Activated B cell treated with CpG ODN at 0.5 μM for 24 hours (primary cell): ENCODE data around the gene SIGLEC5. TPM values are rescaled to one million over a fixed set of nuclear protein-coding genes. Genes with fewer than 3 reads are reported as not detected.
A peak's percentile ranks its signal among the peaks of the same experiment; 100 is the strongest.

ENCODE experiments used
- ATAC-seq: fragments of 200-7000 bp; cut with Tn5 transposase; one replicate; pipeline ENCODE4 v1.10.0; 2021; ENCODE audit warnings: low read depth, mild to moderate bottlenecking, moderate library complexity
- CTCF ChIA-PET: fragments of 350-600 bp; sonication (Branson Sonifier 250); formaldehyde crosslinking; loops from one replicate; lab custom pipeline; 2021; ENCODE audit warnings: antibody characterized with exemption; lab: Charles Lee
- POLR2A ChIA-PET: fragments of 350-600 bp; sonication (Branson Sonifier 250); formaldehyde crosslinking; loops from one replicate; lab custom pipeline; 2021; ENCODE audit warnings: antibody characterized with exemption; lab: Charles Lee
- DNase-seq: peaks from one replicate; pipeline ENCODE4 v3.0.0; 2022
- H3K27ac Mint-ChIP-seq: one replicate; pipeline ENCODE4 v1.8.0; 2020; ENCODE audit warnings: mixed read lengths
- H3K27me3 Mint-ChIP-seq: one replicate; pipeline ENCODE4 v1.8.0; 2021; ENCODE audit warnings: mixed read lengths
- H3K36me3 Mint-ChIP-seq: one replicate; pipeline ENCODE4 v1.8.0; 2021; ENCODE audit warnings: low read depth, mixed read lengths
- H3K4me1 Mint-ChIP-seq: one replicate; pipeline ENCODE4 v1.8.0; 2021; ENCODE audit warnings: mixed read lengths
- H3K4me3 Mint-ChIP-seq: one replicate; pipeline ENCODE4 v1.8.0; 2020; ENCODE audit warnings: mild to moderate bottlenecking, mixed read lengths
- H3K9me3 Mint-ChIP-seq: one replicate; pipeline ENCODE4 v1.8.0; 2020; ENCODE audit warnings: mixed read lengths
- CTCF ChIP-seq: fragments of 200-600 bp; IDR thresholded peaks from one replicate; pipeline ENCODE4 v1.8.0; 2022; ENCODE audit warnings: antibody characterized with exemption, mild to moderate bottlenecking
- intact Hi-C: fragments of 100-400 bp; cut with micrococcal nuclease; formaldehyde crosslinking; loops from one replicate; pipeline ENCODE4 v1.15.1; 2024
- total RNA-seq: library from RNA; stranded (reverse); gene quantifications from 2 replicates; pipeline ENCODE4 v1.2.3, GENCODE V29; 2022

SIGLEC5 gene
- total RNA-seq, 1 donor from 2014 or later = 0.22 TPM

DNA sequence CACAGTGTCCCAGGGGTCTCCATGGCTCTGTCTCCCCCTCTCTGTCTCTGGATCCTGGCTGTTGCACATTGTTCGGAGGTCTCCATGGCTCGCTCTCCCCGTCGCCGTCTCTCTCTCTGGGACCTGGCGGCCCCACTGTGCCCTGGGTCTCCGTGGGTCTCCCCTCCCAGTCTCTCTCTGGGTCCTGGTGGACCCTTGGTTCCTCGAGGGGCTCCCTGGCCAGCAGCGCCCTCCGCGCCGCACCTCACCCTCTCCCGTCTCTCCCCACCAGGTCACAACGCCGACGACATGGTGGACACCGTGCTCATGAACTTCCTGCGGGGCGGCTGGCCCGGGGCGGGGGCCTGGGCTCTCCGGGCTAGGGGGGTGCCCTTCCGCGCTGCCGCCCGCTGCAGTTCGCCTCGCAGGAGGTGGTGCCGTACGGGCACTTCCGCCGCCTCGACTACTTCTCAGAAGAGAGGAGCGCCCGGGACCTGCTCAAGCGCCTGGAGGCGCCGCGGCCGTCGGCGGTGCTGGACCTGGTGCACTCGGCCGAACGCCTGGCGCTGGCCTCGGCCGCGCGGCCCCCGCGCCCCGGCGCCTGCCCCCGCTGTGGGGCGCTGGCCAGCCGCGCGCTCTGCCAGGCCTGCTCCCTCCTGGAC, 29.1 kb downstream of the SIGLEC5 start:
- ATAC-seq (peak; percentile 86), DNase-seq (peak; percentile 62)
- peaks cover 48% of the 10 kb centered on the region for H3K4me1 Mint-ChIP-seq
- no peak for TF ChIP-seq CTCF
- H3K27ac Mint-ChIP-seq = peak overlapping the region; percentile 81
- no peaks in the 10 kb centered on the region for H3K27me3 Mint-ChIP-seq
- H3K4me3 Mint-ChIP-seq = peak overlapping the region; percentile 84
- no peaks in the 10 kb centered on the region for H3K9me3 Mint-ChIP-seq
- CTCF ChIA-PET = interaction anchor here (1.0 to 3.3 kb wide), 6 partner anchors 37 to 57 kb away, joined by 3 to 23 read pairs (median 4); no protein-coding TSS in a partner anchor
- peaks cover 14% of the 10 kb centered on the region for H3K36me3 Mint-ChIP-seq
- POLR2A ChIA-PET = interaction anchor here (1.0 to 2.1 kb wide), 4 partner anchors 36 to 51 kb away, joined by 3 to 9 read pairs (median 6); no protein-coding TSS in a partner anchor
- intact Hi-C loops = loop anchor here (5.0 kb wide), 1 partner anchor 36 kb away; no protein-coding TSS in a partner anchor

- ATAC-seq (no peak), DNase-seq (no peak)
- intact Hi-C loops = no loop called here
- Mint-ChIP-seq H3K4me1 (peaks cover 48% of the 10 kb centered on the region), H3K27me3 (no peaks in the 10 kb centered on the region), H3K36me3 (peaks cover 11% of the 10 kb centered on the region), H3K27ac (no peak overlapping the region), H3K4me3 (peak overlapping the region; percentile 44), H3K9me3 (no peaks in the 10 kb centered on the region)
- TF ChIP-seq CTCF = no peak
- ChIA-PET POLR2A (interaction anchor here (0.7 to 2.1 kb wide), 3 partner anchors 8 to 53 kb away, joined by 3 to 7 read pairs (median 3); no protein-coding TSS in a partner anchor), CTCF (interaction anchor here (1.6 kb wide), 1 partner anchor 128 kb away, joined by 4 read pairs; no protein-coding TSS in a partner anchor)
These were observed 31.1 kb downstream of the SIGLEC5 start for GRCh38 chr19:51599084-51599483.

DNA sequence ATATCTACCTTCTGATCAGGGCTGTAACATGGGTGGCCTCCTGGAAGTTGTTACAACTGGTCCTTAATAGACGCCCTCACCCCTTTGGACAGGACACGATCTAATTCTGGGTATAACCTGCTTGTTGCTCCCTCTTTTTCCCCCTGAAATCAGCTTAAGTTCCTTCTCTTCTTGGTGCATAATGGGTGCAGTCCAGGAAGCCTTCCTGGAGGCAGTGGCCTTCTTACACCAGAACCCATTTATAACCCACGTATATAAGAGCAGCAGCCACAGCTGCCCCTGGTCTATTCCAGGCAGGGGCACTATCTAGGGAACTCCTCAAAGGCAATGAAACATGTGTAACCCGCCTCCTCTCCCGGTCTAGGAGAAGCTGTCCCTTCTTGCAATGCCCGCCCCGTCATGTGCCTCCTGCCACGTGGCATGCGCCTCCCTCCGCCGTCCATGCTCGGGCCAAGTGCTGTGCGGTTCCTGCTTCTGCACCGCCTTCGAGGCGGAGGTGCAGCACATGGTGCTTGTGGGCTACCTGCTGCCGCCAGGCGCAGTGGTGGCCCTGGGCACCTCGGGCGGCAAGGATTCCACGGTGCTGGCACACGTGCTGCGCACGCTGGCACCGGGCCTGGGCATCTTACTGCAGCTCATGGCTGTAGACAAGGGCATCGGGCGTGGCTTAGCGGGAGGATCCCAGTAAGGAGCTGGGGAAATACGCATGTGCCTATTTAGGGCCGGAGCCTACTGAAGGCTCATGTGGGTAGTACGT, 31.9 kb downstream of the SIGLEC5 start:
- no peak for ATAC-seq
- Mint-ChIP-seq H3K9me3 (no peaks in the 10 kb centered on the region), H3K27me3 (no peaks in the 10 kb centered on the region), H3K4me3 (no peak overlapping the region), H3K36me3 (peaks cover 13% of the 10 kb centered on the region), H3K27ac (no peak overlapping the region), H3K4me1 (peaks cover 55% of the 10 kb centered on the region)
- intact Hi-C loops = no loop called here
- POLR2A ChIA-PET = interaction anchor here (0.7 to 1.1 kb wide), 2 partner anchors 9 to 16 kb away, joined by 3 read pairs; no protein-coding TSS in a partner anchor
- DNase-seq = no peak
- CTCF ChIA-PET = interaction anchor here (1.6 kb wide), 1 partner anchor 127 kb away, joined by 4 read pairs; no protein-coding TSS in a partner anchor
- no peak for TF ChIP-seq CTCF

- peaks cover 39% of the 10 kb centered on the region for H3K4me1 Mint-ChIP-seq
- peak overlapping the region; percentile 90 for H3K27ac Mint-ChIP-seq
- peaks cover 9% of the 10 kb centered on the region for H3K36me3 Mint-ChIP-seq
- no peaks in the 10 kb centered on the region for H3K9me3 Mint-ChIP-seq
- DNase-seq (no peak), ATAC-seq (no peak)
- peak overlapping the region; percentile 96 for H3K4me3 Mint-ChIP-seq
- intact Hi-C loops = no loop called here
- ChIA-PET POLR2A (interaction anchor here (0.7 to 1.6 kb wide), 2 partner anchors 24 to 1346 kb away, joined by 4 to 8 read pairs; partner anchors contain the start of gene ZNF175), CTCF (interaction anchor here (1.3 kb wide), 2 partner anchors 11 to 59 kb away, joined by 3 to 5 read pairs; no protein-coding TSS in a partner anchor)
- no peaks in the 10 kb centered on the region for H3K27me3 Mint-ChIP-seq
- TF ChIP-seq CTCF = no peak
These were observed 34.7 kb downstream of the SIGLEC5 start for GRCh38 chr19:51595190-51596175.
